RWPE2 (cell line): ENCODE measurements around the gene COL27A1.

ENCODE experiments used
- ATAC-seq: fragments of 200-7000 bp; cut with Tn5 transposase; 3 replicates; pipeline ENCODE4 v1.9.1; 2021; ENCODE audit warnings: low read depth
- DNase-seq: peaks from one replicate; pipeline ENCODE4 v3.0.0-alpha.2; 2020; ENCODE audit warnings: low spot score
- H3K27ac ChIP-seq: fragments of 450-650 bp; 2 replicates; pipeline ENCODE4 v1.5.1; 2017; ENCODE audit warnings: mild to moderate bottlenecking; ENCODE audit not compliant: poor library complexity, severe bottlenecking
- H3K27me3 ChIP-seq: fragments of 250-450 bp; sonication (Bioruptor Pico); 2 replicates; pipeline ENCODE4 v1.5.1; 2021; ENCODE audit warnings: mild to moderate bottlenecking, moderate library complexity; ENCODE audit not compliant: insufficient read depth, poor library complexity, severe bottlenecking
- H3K36me3 ChIP-seq: fragments of 250-450 bp; sonication (Bioruptor Pico); 2 replicates; pipeline ENCODE4 v1.5.1; 2020; ENCODE audit warnings: low read depth, mild to moderate bottlenecking, moderate library complexity
- H3K4me1 ChIP-seq: fragments of 250-450 bp; sonication (Bioruptor Pico); 2 replicates; pipeline ENCODE4 v1.5.1; 2021; ENCODE audit warnings: mild to moderate bottlenecking, moderate library complexity; ENCODE audit not compliant: insufficient read depth, poor library complexity, severe bottlenecking
- H3K4me3 ChIP-seq: fragments of 250-450 bp; sonication (Bioruptor Pico); 2 replicates; pipeline ENCODE4 v1.5.1; 2021; ENCODE audit warnings: mild to moderate bottlenecking, moderate library complexity; ENCODE audit not compliant: severe bottlenecking
- H3K9me3 ChIP-seq: fragments of 250-450 bp; sonication (Bioruptor Pico); 2 replicates; pipeline ENCODE4 v1.5.1; 2021; ENCODE audit warnings: mild to moderate bottlenecking, moderate library complexity; ENCODE audit not compliant: severe bottlenecking
- TF ChIP-seq, protein P1 (sequence below): fragments of 450-650 bp; IDR thresholded peaks from one replicate; pipeline ENCODE4 v1.5.1; 2017; ENCODE audit warnings: mild to moderate bottlenecking, moderate library complexity; ENCODE audit not compliant: poor library complexity, severe bottlenecking

Gene COL27A1

DNA sequence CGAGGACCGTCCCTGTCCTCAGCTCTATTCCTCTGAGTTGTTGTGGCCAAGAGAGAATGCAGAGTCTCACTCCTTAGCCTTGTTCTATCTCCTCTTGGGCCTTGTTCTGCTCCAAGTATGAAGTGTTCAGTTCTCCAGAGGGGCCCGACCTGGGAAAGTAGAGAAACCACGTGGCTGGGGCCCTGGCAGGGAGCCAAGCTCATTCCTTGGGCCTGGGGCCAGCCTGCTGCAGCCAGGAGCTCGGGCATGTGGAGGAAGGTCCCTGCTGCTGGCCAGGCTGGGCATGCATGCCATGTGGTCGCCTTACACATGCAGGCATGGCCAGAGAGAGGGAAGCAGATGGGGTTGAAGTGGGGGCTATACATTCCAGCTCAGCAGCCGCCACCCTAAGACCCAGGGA is 60.7 kb downstream of the COL27A1 start:
- TF ChIP-seq, protein P1, sequence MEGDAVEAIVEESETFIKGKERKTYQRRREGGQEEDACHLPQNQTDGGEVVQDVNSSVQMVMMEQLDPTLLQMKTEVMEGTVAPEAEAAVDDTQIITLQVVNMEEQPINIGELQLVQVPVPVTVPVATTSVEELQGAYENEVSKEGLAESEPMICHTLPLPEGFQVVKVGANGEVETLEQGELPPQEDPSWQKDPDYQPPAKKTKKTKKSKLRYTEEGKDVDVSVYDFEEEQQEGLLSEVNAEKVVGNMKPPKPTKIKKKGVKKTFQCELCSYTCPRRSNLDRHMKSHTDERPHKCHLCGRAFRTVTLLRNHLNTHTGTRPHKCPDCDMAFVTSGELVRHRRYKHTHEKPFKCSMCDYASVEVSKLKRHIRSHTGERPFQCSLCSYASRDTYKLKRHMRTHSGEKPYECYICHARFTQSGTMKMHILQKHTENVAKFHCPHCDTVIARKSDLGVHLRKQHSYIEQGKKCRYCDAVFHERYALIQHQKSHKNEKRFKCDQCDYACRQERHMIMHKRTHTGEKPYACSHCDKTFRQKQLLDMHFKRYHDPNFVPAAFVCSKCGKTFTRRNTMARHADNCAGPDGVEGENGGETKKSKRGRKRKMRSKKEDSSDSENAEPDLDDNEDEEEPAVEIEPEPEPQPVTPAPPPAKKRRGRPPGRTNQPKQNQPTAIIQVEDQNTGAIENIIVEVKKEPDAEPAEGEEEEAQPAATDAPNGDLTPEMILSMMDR: no peak
- Histone ChIP-seq H3K27ac (no peak overlapping the region), H3K36me3 (no peaks in the 10 kb centered on the region), H3K4me1 (peaks cover 3% of the 10 kb centered on the region), H3K4me3 (no peak overlapping the region), H3K27me3 (no peaks in the 10 kb centered on the region), H3K9me3 (no peaks in the 10 kb centered on the region)
- ATAC-seq: no peak
- no peak for DNase-seq

DNA sequence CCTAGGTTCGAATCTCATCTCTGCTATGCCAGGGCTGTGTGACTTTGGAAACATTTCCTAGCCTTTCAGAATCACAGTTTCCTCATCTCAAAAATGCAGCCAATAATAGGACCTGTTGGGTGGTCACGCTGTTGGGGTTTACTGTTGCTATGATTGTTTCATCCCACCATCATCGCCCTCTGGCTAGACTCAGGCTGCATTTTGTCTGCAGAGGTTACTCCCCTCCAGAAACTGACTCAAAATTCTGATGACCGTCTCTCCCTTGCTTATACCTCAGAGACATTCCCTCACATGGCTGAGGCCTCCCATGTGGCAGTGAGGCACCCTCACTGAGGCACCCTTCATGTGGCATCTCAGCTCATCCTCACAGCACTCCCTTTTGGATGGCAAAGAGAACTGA is 61.6 kb downstream of the COL27A1 start:
- TF ChIP-seq, protein P1: no peak
- Histone ChIP-seq H3K9me3 (no peaks in the 10 kb centered on the region), H3K27ac (no peak overlapping the region), H3K4me3 (no peak overlapping the region), H3K36me3 (no peaks in the 10 kb centered on the region), H3K4me1 (peaks cover 3% of the 10 kb centered on the region), H3K27me3 (no peaks in the 10 kb centered on the region)
- no peak for DNase-seq
- ATAC-seq: no peak

DNA sequence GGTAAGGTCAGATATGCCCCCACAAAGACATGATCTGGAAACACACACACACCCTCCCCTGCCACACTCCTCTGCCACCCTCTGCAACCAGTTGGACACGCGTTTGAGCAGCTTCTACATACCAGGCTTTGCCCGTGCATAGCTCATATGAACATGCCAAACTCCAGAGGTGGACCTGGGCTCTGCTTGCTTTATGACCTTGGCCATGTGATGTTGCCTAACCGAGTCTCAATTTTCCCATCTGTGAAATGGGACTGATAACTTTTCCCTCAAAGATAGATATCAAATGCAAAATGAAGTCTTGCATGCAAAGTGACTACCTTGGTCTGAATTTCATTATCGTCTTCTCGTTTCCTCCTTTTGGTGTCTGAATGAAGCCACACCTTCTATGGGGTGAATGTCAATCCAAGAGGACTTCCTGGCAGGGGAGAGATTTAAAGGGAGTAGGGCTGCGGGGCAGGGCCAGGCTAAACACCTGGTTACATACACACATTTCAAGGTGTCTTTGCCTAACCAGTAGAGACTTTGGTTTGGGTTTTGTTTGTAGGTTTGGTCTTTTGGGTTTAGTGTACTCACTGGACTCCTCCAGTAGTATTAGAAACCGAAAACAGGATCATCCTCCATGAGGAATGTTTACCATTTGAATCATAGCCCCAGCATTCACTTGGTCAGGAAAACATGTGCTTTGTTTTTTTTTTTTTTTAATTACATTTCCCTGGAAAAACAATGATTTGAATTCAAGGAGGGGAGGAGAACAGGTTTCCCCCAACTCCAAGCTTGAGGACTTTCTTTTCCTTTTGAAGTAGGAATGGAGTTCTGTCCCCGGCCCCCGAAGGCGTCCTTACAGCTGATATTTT is 63.2 kb downstream of the COL27A1 start:
- no peaks in the 10 kb centered on the region for H3K9me3 ChIP-seq
- no peak for DNase-seq
- peaks cover 4% of the 10 kb centered on the region for H3K4me1 ChIP-seq
- no peaks in the 10 kb centered on the region for H3K27me3 ChIP-seq
- ATAC-seq: no peak
- no peak overlapping the region for H3K4me3 ChIP-seq
- TF ChIP-seq, protein P1: no peak
- no peaks in the 10 kb centered on the region for H3K36me3 ChIP-seq
- H3K27ac ChIP-seq: no peak overlapping the region

DNA sequence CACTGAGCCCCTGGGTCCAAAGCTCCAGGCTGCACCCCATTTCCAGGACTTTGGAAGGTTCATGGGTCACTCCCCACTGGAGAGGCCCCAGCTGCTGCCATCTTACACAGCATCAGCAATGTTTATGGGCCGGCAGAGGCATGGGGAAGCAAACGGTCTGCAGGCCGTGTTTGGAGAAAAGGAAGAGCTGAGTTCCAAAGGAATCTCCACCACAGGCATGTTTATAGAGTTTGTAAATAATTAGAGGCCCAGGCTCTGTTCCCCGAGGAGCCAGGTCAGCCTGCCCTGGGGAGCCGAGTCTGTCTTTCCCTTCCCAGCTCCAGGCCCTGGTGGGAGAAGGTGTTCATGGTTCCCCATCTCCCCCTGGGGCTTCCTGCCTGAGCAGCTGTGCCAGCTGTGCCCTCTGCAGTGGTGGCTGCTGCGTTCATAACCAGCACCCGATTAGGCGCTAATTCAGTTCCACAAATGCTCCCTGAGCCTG is 64.8 kb downstream of the COL27A1 start:
- no peaks in the 10 kb centered on the region for H3K27me3 ChIP-seq
- TF ChIP-seq, protein P1: no peak
- DNase-seq (no peak), ATAC-seq (no peak)
- H3K9me3 ChIP-seq: no peaks in the 10 kb centered on the region
- no peak overlapping the region for H3K27ac ChIP-seq
- H3K4me3 ChIP-seq: no peak overlapping the region
- peaks cover 15% of the 10 kb centered on the region for H3K4me1 ChIP-seq
- H3K36me3 ChIP-seq: peaks cover 3% of the 10 kb centered on the region; the same call in 1 of the 2 replicates
